NCI-H446 treated with DMSO at 0.1 percent for 48 hours (cell line): ENCODE results near the gene LGALS3.
A peak's percentile ranks its signal among the peaks of the same experiment; 100 is the strongest.

Source experiments
- DNase-seq: peaks from one replicate; lab custom pipeline; 2025; lab: John Stamatoyannopoulos, UW

The LGALS3 gene

GRCh38 chr14:55191203-55192053 is 62.4 kb downstream of the LGALS3 start, which contains the start of gene DLGAP5:
DLGAP5 (minus strand) TSS chr14:55191585; CDS start chr14:55189179, 2,406 bp downstream.
- DNase-seq, result peak; percentile 96

DNA sequence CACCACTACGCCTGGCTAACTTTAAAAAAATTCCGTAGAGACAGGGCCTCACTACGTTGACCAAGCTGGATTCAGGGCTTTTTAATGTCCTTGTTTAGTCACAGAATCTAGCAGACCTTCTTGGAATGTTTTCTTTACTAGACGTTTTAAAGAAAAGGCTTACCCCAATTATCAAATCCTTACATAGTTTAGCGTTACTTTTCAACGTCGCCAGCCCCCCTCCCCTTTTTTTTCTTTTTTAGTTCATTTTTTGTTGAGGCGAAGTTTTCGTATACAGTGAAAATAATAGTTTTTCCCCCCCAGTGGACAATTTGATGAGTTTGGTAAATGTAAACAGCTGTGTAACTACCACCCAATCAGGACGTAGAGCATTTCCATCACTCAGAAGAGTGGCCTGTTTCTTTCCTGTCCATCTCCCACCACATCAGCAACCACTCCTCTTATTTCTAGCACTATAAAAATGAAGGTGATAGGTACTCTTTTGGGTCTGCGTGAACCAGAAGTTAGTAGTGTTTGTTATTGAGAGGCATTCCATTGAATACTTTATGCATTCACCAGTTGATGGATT is 63.1 kb downstream of the LGALS3 start:
- no peak for DNase-seq

- no peak for DNase-seq
Measured at GRCh38 chr14:55194656-55195355, 65.8 kb downstream of the LGALS3 start.
